Endothelial cell of umbilical vein (primary cell): ENCODE measurements around the gene FCGR3B.
"Not testable (repeated sequence)": the region's sequence is repeated elsewhere in the genome, so short reads cannot be mapped to it uniquely, and the experiment has no call there.

Experiments used
- CTCF ChIP-seq, 2 donors: IDR thresholded peaks; 1 replicate in 1 of 2; 2 replicates in 1 of 2; pipeline ENCODE4 v1.5.1; 2011; ENCODE audit warnings: low read length in 2 of 2, mild to moderate bottlenecking in 2 of 2, moderate library complexity in 2 of 2, control low read depth in 1 of 2, inconsistent platforms in 1 of 2, low read depth in 1 of 2; ENCODE audit not compliant: insufficient read depth in 1 of 2; ENCODE audit errors: extremely low read depth in 1 of 2
- EZH2 ChIP-seq: IDR thresholded peaks from 2 replicates; pipeline ENCODE4 v1.6.1; 2012; ENCODE audit warnings: borderline replicate concordance, low read depth, mild to moderate bottlenecking, moderate library complexity, low read length, inconsistent platforms; ENCODE audit not compliant: severe bottlenecking
- FOS ChIP-seq: IDR thresholded peaks from 2 replicates; pipeline ENCODE4 v1.6.1; 2011; ENCODE audit warnings: mild to moderate bottlenecking, low read length, moderate library complexity, borderline replicate concordance; ENCODE audit not compliant: insufficient read depth
- GATA2 ChIP-seq: IDR thresholded peaks from 2 replicates; pipeline ENCODE4 v1.7.0; 2011; ENCODE audit warnings: low read depth, mild to moderate bottlenecking, moderate library complexity, mixed read lengths, low read length; ENCODE audit not compliant: insufficient read length, insufficient read depth
- JUN ChIP-seq: IDR thresholded peaks from 2 replicates; pipeline ENCODE4 v1.6.1; 2011; ENCODE audit warnings: borderline replicate concordance, low read depth; ENCODE audit not compliant: insufficient read length, insufficient read depth
- MAX ChIP-seq: IDR thresholded peaks from 2 replicates; pipeline ENCODE4 v1.6.1; 2011; ENCODE audit not compliant: insufficient read depth, insufficient read length
- MYC ChIP-seq: IDR thresholded peaks from one replicate; pipeline ENCODE4 v1.6.1; 2011; ENCODE audit warnings: mild to moderate bottlenecking, low read depth, low read length
- POLR2A ChIP-seq: IDR thresholded peaks from 2 replicates; pipeline ENCODE4 v1.6.1; 2012; ENCODE audit warnings: low read depth, mild to moderate bottlenecking, control low read depth, low read length
- POLR2AphosphoS5 ChIP-seq: IDR thresholded peaks from 2 replicates; pipeline ENCODE4 v1.6.1; 2012; ENCODE audit warnings: low read depth, mild to moderate bottlenecking, control low read depth, low read length, moderate library complexity; ENCODE audit not compliant: insufficient read depth

GRCh38 chr1:161663569-161663968, 32.6 kb upstream of the FCGR3B start:
- TF ChIP-seq CTCF (IDR thresholded peaks at IDR 0.05; ENCODE audit: extremely low read depth in 1 of 2, insufficient read depth in 1 of 2, low read depth in 1 of 2, low read length in 2 of 2); POLR2A; EZH2; MYC; POLR2AphosphoS5; JUN; MAX; FOS; GATA2: not testable (repeated sequence)
